H1 (cell line): ENCODE measurements around the gene ATG4C. TPM values are rescaled to one million over a fixed set of nuclear protein-coding genes. Genes with fewer than 3 reads are reported as not detected.

Experiments
- CTCF ChIA-PET: fragments of 300-600 bp; sonication (Branson Sonifier 250); formaldehyde crosslinking; loops from one replicate; lab custom pipeline; 2021; ENCODE audit not compliant: partially characterized antibody; lab: Charles Lee
- POLR2A ChIA-PET: fragments of 300-600 bp; sonication (Branson Sonifier 250); formaldehyde crosslinking; loops from one replicate; lab custom pipeline; 2021; ENCODE audit warnings: inconsistent platforms; ENCODE audit not compliant: partially characterized antibody; lab: Charles Lee
- DNase-seq, 2 experiments: peaks; one replicate each; pipeline versions ENCODE4 v3.0.0 to v3.0.0-alpha.2; 2010 to 2022; ENCODE audit warnings: low spot score in 2 of 2, low read depth in 1 of 2, mixed read lengths in 1 of 2
- FAIRE-seq: peaks from 2 replicates; lab custom pipeline; 2011; peaks lifted over from hg19 to GRCh38; lab: Jason Lieb, UNC
- H2AFZ ChIP-seq: 2 replicates; pipeline ENCODE4 v1.8.1; 2012; ENCODE audit warnings: low read length, inconsistent platforms
- H2AK5ac ChIP-seq: 2 replicates; pipeline ENCODE4 v1.6.1; 2013; ENCODE audit warnings: low read depth, low read length
- H2BK120ac ChIP-seq: replicated peaks from 2 replicates; pipeline ENCODE3; 2013; ENCODE audit warnings: low read depth, low read length, inconsistent platforms
- H2BK12ac ChIP-seq: 2 replicates; pipeline ENCODE4 v1.6.1; 2013; ENCODE audit warnings: low read depth, low read length
- H2BK15ac ChIP-seq: 2 replicates; pipeline ENCODE4 v1.6.1; 2013; ENCODE audit warnings: low read length
- H2BK20ac ChIP-seq: 2 replicates; pipeline ENCODE4 v1.6.1; 2013; ENCODE audit warnings: low read length
- H2BK5ac ChIP-seq: 2 replicates; pipeline ENCODE4 v1.6.1; 2013; ENCODE audit warnings: low read depth, low read length
- H3K14ac ChIP-seq: 2 replicates; pipeline ENCODE4 v1.6.1; 2013; ENCODE audit warnings: inconsistent platforms; ENCODE audit not compliant: insufficient read length
- H3K18ac ChIP-seq: 2 replicates; pipeline ENCODE4 v1.6.1; 2013; ENCODE audit warnings: low read length; ENCODE audit errors: extremely low read depth
- H3K23ac ChIP-seq: 2 replicates; pipeline ENCODE4 v1.6.1; 2013; ENCODE audit warnings: inconsistent platforms; ENCODE audit not compliant: insufficient read length
- H3K23me2 ChIP-seq: 2 replicates; pipeline ENCODE4 v1.6.1; 2013; ENCODE audit warnings: low read depth, low read length
- H3K27ac ChIP-seq: 2 replicates; pipeline ENCODE4 v1.6.1; 2011; ENCODE audit warnings: low read depth, low read length, inconsistent platforms
- H3K27me3 ChIP-seq, 4 experiments: replicated peaks in 1 of 4; 1 replicate in 1 of 4; 2 replicates in 3 of 4; pipeline versions ENCODE4 v1.6.1 to v1.8.1; 2011 to 2013; ENCODE audit warnings: low read length in 3 of 4, mild to moderate bottlenecking in 3 of 4, inconsistent platforms in 2 of 4, mixed read lengths in 2 of 4, moderate library complexity in 1 of 4; ENCODE audit not compliant: control insufficient read depth in 3 of 4, insufficient read depth in 3 of 4; ENCODE audit errors: extremely low read depth in 1 of 4
- H3K36me3 ChIP-seq, 4 experiments: 2 replicates each; pipeline versions ENCODE4 v1.6.1 to v1.8.1; 2011 to 2013; ENCODE audit warnings: mild to moderate bottlenecking in 4 of 4, low read length in 3 of 4, moderate library complexity in 2 of 4, control low read depth in 1 of 4, inconsistent platforms in 1 of 4; ENCODE audit not compliant: insufficient read depth in 4 of 4, control insufficient read depth in 2 of 4
- H3K4ac ChIP-seq: replicated peaks from 2 replicates; pipeline ENCODE3; 2013; ENCODE audit warnings: low read length, low read depth, mixed read lengths, inconsistent platforms; ENCODE audit not compliant: insufficient read length
- H3K4me1 ChIP-seq, 4 experiments: replicated peaks in 1 of 4; 1 replicate in 1 of 4; 2 replicates in 3 of 4; pipeline versions ENCODE4 v1.6.1 to v1.8.1; 2011 to 2013; ENCODE audit warnings: low read length in 3 of 4, inconsistent platforms in 2 of 4, mixed read lengths in 1 of 4; ENCODE audit not compliant: insufficient read depth in 4 of 4, control insufficient read depth in 3 of 4
- H3K4me2 ChIP-seq, 2 experiments: 2 replicates each; pipeline versions ENCODE4 v1.6.1 to v1.8.1; 2011 to 2013; ENCODE audit warnings: low read depth in 2 of 2, low read length in 2 of 2, control low read depth in 1 of 2, inconsistent platforms in 1 of 2, mild to moderate bottlenecking in 1 of 2; ENCODE audit not compliant: insufficient read depth in 1 of 2
- H3K4me3 ChIP-seq, 4 experiments: fragments of 200-600, 300-600 bp in 1 of 4; sonication (generic), shearing (Covaris generic), sonication (Bioruptor Twin) in 1 of 4; 2 replicates each; pipeline versions ENCODE4 v1.5.1 to v1.8.1; 2011 to 2016; ENCODE audit warnings: low read length in 4 of 4, low read depth in 3 of 4, control low read depth in 2 of 4, inconsistent platforms in 2 of 4, mild to moderate bottlenecking in 2 of 4, mixed read lengths in 1 of 4, moderate library complexity in 1 of 4; ENCODE audit not compliant: insufficient read depth in 2 of 4; ENCODE audit errors: extremely low read depth in 1 of 4
- H3K56ac ChIP-seq: replicated peaks from 2 replicates; pipeline ENCODE3; 2013; ENCODE audit warnings: low read depth, mild to moderate bottlenecking, mixed read lengths, low read length, inconsistent platforms; ENCODE audit not compliant: insufficient read length
- H3K79me1 ChIP-seq: 2 replicates; pipeline ENCODE4 v1.6.1; 2013; ENCODE audit warnings: low read depth, low read length, control low read depth
- H3K79me2 ChIP-seq, 2 experiments: 2 replicates each; pipeline versions ENCODE4 v1.6.1 to v1.8.1; 2012 to 2013; ENCODE audit warnings: low read length in 2 of 2, mild to moderate bottlenecking in 2 of 2, inconsistent platforms in 1 of 2; ENCODE audit not compliant: insufficient read depth in 2 of 2, control insufficient read depth in 1 of 2
- H3K9ac ChIP-seq, 4 experiments: replicated peaks in 1 of 4; 1 replicate in 1 of 4; 2 replicates in 3 of 4; pipeline versions ENCODE4 v1.6.1 to v1.8.1; 2011 to 2013; ENCODE audit warnings: low read depth in 3 of 4, low read length in 3 of 4, control low read depth in 2 of 4, mild to moderate bottlenecking in 2 of 4, moderate library complexity in 2 of 4, inconsistent platforms in 1 of 4; ENCODE audit errors: extremely low read depth in 1 of 4
- H3K9me3 ChIP-seq, 2 experiments: 2 replicates each; pipeline versions ENCODE4 v1.6.1 to v1.8.1; 2012 to 2013; ENCODE audit warnings: mild to moderate bottlenecking in 2 of 2, moderate library complexity in 2 of 2, control low read depth in 1 of 2, inconsistent platforms in 1 of 2, low read depth in 1 of 2, low read length in 1 of 2, mixed read lengths in 1 of 2; ENCODE audit not compliant: insufficient read depth in 2 of 2
- H4K20me1 ChIP-seq, 2 experiments: replicated peaks in 1 of 2; 2 replicates each; pipeline versions ENCODE3 to v1.8.1; 2011 to 2013; ENCODE audit warnings: inconsistent platforms in 2 of 2, low read length in 2 of 2, mild to moderate bottlenecking in 1 of 2; ENCODE audit not compliant: insufficient read depth in 2 of 2, control insufficient read depth in 1 of 2
- H4K5ac ChIP-seq: 2 replicates; pipeline ENCODE4 v1.6.1; 2013; ENCODE audit warnings: low read length, low read depth, mixed read lengths, inconsistent platforms; ENCODE audit not compliant: insufficient read length
- H4K8ac ChIP-seq: 2 replicates; pipeline ENCODE4 v1.8.0; 2013; ENCODE audit warnings: mild to moderate bottlenecking, moderate library complexity, low read length, inconsistent platforms; ENCODE audit not compliant: insufficient read depth; ENCODE audit errors: extremely low read depth
- H4K91ac ChIP-seq: replicated peaks from 2 replicates; pipeline ENCODE3; 2013; ENCODE audit warnings: low read length, mixed read lengths, inconsistent platforms; ENCODE audit not compliant: insufficient read length
- ASH2L ChIP-seq: fragments of 200-600, 300-600 bp; sonication (generic); IDR thresholded peaks from one replicate; pipeline ENCODE4 v1.7.1; 2017; ENCODE audit warnings: low read length
- BRCA1 ChIP-seq: IDR thresholded peaks from 2 replicates; pipeline ENCODE4 v1.6.1; 2012; ENCODE audit warnings: low read depth, low read length, improper control_type of control experiment
- CEBPB ChIP-seq: IDR thresholded peaks from 2 replicates; pipeline ENCODE4 v1.6.1; 2012; ENCODE audit warnings: low read depth, low read length
- EGR1 ChIP-seq: IDR thresholded peaks from 2 replicates; pipeline ENCODE4 v1.6.1; 2011; ENCODE audit warnings: low read depth, low read length, borderline replicate concordance
- EP300 ChIP-seq, 2 experiments: IDR thresholded peaks; 1 replicate in 1 of 2; 2 replicates in 1 of 2; pipeline ENCODE4 v1.6.1; 2011 to 2012; ENCODE audit warnings: low read depth in 2 of 2, low read length in 2 of 2, mild to moderate bottlenecking in 2 of 2, borderline replicate concordance in 1 of 2, inconsistent platforms in 1 of 2, moderate library complexity in 1 of 2
- GABPA ChIP-seq: IDR thresholded peaks from 2 replicates; pipeline ENCODE4 v1.6.1; 2011; ENCODE audit warnings: mild to moderate bottlenecking, low read length, moderate library complexity, borderline replicate concordance; ENCODE audit not compliant: insufficient read depth
- MAFK ChIP-seq: IDR thresholded peaks from 2 replicates; pipeline ENCODE4 v1.6.1; 2012; ENCODE audit warnings: low read depth, mild to moderate bottlenecking, improper control_type of control experiment, low read length
- POLR2A ChIP-seq, 2 experiments: IDR thresholded peaks; 1 replicate in 1 of 2; 2 replicates in 1 of 2; pipeline ENCODE4 v1.6.1; 2011; ENCODE audit warnings: low read depth in 2 of 2, low read length in 2 of 2, mild to moderate bottlenecking in 2 of 2; ENCODE audit errors: control extremely low read depth in 1 of 2
- RBBP5 ChIP-seq: IDR thresholded peaks from 2 replicates; pipeline ENCODE4 v1.7.1; 2012; ENCODE audit warnings: low read depth, mild to moderate bottlenecking, inconsistent platforms, low read length, moderate library complexity, borderline replicate concordance
- RFX5 ChIP-seq: IDR thresholded peaks from 2 replicates; pipeline ENCODE4 v1.6.1; 2011; ENCODE audit warnings: low read depth, low read length, improper control_type of control experiment, borderline replicate concordance
- SIRT6 ChIP-seq: IDR thresholded peaks from one replicate; pipeline ENCODE4 v1.7.1; 2012; ENCODE audit warnings: low read length, inconsistent platforms
- SRF ChIP-seq: IDR thresholded peaks from 2 replicates; pipeline ENCODE4 v1.6.1; 2011; ENCODE audit warnings: mild to moderate bottlenecking, low read depth, low read length, moderate library complexity
- TBP ChIP-seq: IDR thresholded peaks from 2 replicates; pipeline ENCODE4 v1.6.1; 2011; ENCODE audit warnings: low read depth, low read length, improper control_type of control experiment
- USF2 ChIP-seq: IDR thresholded peaks from 2 replicates; pipeline ENCODE4 v1.6.1; 2011; ENCODE audit warnings: low read length, improper control_type of control experiment
- ZNF274 ChIP-seq: IDR thresholded peaks from 2 replicates; pipeline ENCODE4 v1.7.0; 2012; ENCODE audit warnings: low read length, borderline replicate concordance; ENCODE audit errors: extremely low read depth
- polyA plus RNA-seq, 7 experiments: library from polyadenylated mRNA; depleted of rRNA in 3 of 7; stranded (reverse) in 5 of 7; unstranded in 2 of 7; fragments of >200 nt in 5 of 7; fragments of 200-250 nt in 2 of 7; gene quantifications; 1 replicate in 5 of 7; 2 replicates in 1 of 7; 4 replicates in 1 of 7; pipeline versions ENCODE4 v1.2.1 to v1.2.3, GENCODE V29; 2011 to 2013; ENCODE audit warnings: missing spikeins in 2 of 7, mixed read lengths in 2 of 7
- total RNA-seq: library from RNA; stranded (reverse); fragmentation: NEBNext Ultra II Directional; extraction: Animal tissue kit (Norgen Biotek cat#: 25700); gene quantifications from 2 replicates; pipeline ENCODE4 v1.2.1, GENCODE V29; 2021

Gene ATG4C
- total and polyA plus RNA-seq, 2 of the 8 experiments (the other 6 are each of a cell fraction or from before 2014, with no cell fraction given): 5.1 to 22.2 TPM

GRCh38 chr1:62852253-62852652 is 68.3 kb downstream of the ATG4C start:
- Histone ChIP-seq H3K36me3 (peaks cover 0 to 3% (median 0%) of the 10 kb centered on the region in 4 experiments; a peak in 2 of 8 replicates), H2BK5ac (no peak overlapping the region), H3K27ac (no peak overlapping the region), H3K4ac (no peak overlapping the region), H3K14ac (no peak overlapping the region), H3K79me1 (no peaks in the 10 kb centered on the region), H4K20me1 (no peaks in the 10 kb centered on the region), H3K79me2 (no peaks in the 10 kb centered on the region), H3K23ac (no peak overlapping the region), H3K18ac (no peak overlapping the region), H2BK15ac (no peak overlapping the region), H4K91ac (no peak overlapping the region), H2AK5ac (no peak overlapping the region), H3K27me3 (no peaks in the 10 kb centered on the region), H3K9me3 (no peaks in the 10 kb centered on the region), H3K23me2 (no peaks in the 10 kb centered on the region), H3K9ac (no peak overlapping the region), H2BK12ac (no peak overlapping the region), H4K5ac (no peak overlapping the region), H2BK20ac (no peak overlapping the region), H2AFZ (no peak overlapping the region), H2BK120ac (no peak overlapping the region), H3K4me3 (no peak overlapping the region), H4K8ac (no peak overlapping the region), H3K4me2 (no peak overlapping the region), H3K56ac (no peak overlapping the region), H3K4me1 (no peaks in the 10 kb centered on the region; a peak in 1 of 7 replicates)
- ChIA-PET POLR2A (no interaction called here), CTCF (interaction anchor here (1.4 to 2.4 kb wide), 2 partner anchors 9 to 10 kb away, joined by 4 to 12 read pairs; no protein-coding TSS in a partner anchor)
- no peak for FAIRE-seq
- DNase-seq: no peak
- TF ChIP-seq SIRT6 (no peak), EP300 (IDR thresholded peaks at IDR 0.05; ENCODE audit: borderline replicate concordance in 1 of 2, low read depth in 2 of 2, low read length in 2 of 2) (no peak), ASH2L (no peak), RFX5 (no peak), POLR2A (IDR thresholded peaks at IDR 0.05; ENCODE audit: control extremely low read depth in 1 of 2, low read depth in 2 of 2, low read length in 2 of 2) (no peak), SRF (no peak), TBP (no peak), USF2 (no peak), MAFK (no peak), RBBP5 (no peak), GABPA (no peak), CEBPB (no peak), EGR1 (no peak), ZNF274 (no peak), BRCA1 (no peak)
